Loucy (cell line): Measurements from ENCODE around the gene ITGA6.

Experiments
- CTCF ChIP-seq: fragments of 200-600 bp; sonication (generic); conservative IDR thresholded peaks from 2 replicates; pipeline ENCODE4 v1.5.1; 2014; ENCODE audit warnings: mild to moderate bottlenecking, antibody characterized with exemption, low read length
- EZH2phosphoT487 ChIP-seq: fragments of 200-600 bp; IDR thresholded peaks from 2 replicates; pipeline ENCODE4 v1.6.1; 2018; ENCODE audit warnings: antibody characterized with exemption, mild to moderate bottlenecking, moderate library complexity, borderline replicate concordance

GRCh38 chr2:172549131-172549530, 121.7 kb downstream of the ITGA6 start:
- no peak for TF ChIP-seq CTCF
- TF ChIP-seq EZH2phosphoT487 = no peak
